ENCODE measurements around the gene MITD1. TPM values are rescaled to one million over a fixed set of nuclear protein-coding genes. Genes with fewer than 3 reads are reported as not detected.

MITD1 gene
- total and polyA plus RNA-seq, 2 of the 13 experiments (the other 11 are each of a cell fraction or from before 2014, with no cell fraction given) = 17.8 to 43.7 TPM

DNA sequence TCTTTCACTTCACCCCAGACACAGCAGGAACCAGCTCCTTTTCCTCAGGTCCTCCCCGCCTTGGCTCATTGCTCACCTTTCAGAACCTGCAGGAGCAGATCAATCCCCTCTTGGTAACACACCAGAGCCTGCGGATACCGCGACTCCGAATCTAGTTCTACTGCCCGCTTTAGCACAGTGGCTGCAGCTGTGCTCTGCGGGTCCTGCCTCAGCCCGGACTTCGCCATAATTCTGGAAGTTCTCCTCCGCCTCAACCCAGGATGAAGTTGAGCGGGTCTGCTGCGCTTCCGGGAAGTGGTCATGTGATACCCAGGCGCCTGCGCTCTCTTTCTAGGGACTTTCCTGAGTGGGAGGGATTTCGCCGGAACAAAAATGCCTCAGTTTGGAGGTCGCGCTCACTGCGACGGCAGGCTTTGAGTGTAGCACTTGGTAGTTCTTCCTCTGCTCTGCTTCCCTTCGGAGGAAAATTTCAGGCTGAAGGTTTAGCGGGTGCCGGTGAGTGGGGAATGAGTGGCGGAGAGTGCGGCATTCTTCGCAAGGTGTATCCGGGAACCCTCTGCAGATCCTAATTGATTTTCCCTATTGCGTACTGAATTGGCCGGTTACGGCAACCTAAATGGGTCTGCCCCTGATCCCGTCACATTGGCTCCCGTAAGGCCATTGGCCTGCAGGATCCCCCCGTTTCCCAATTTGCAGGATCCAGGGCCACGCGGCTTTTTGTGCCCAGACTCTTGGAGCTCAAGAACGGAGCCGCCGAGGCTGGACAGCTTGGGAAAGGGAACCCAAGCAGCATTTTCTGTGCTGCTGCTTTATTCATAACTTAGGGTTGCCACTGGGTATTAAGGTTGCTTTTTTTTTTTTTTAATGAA is at the start of gene MITD1, which contains the start of gene MRPL30 (continued):
- TF ChIP-seq ZFAT (CRISPR knock-in tag; conservative IDR thresholded peaks at IDR 0.05) (no peak), PTBP1 (IDR thresholded peaks at IDR 0.05; ENCODE audit: low read depth, low read length, poor library complexity, severe bottlenecking) (no peak), ZNF652 (CRISPR knock-in tag; IDR thresholded peaks at IDR 0.05; ENCODE audit: borderline replicate concordance, low read depth) (peak; percentile 87), MXD1 (CRISPR knock-in tag; IDR thresholded peaks at IDR 0.05) (peak; percentile 55; the same call in 1 of the 2 replicates), PREB (CRISPR knock-in tag; IDR thresholded peaks at IDR 0.05) (no peak), ZNF451 (CRISPR knock-in tag; IDR thresholded peaks at IDR 0.05) (no peak; the same call in 1 of the 2 replicates), ZNF382 (CRISPR knock-in tag; IDR thresholded peaks at IDR 0.05; ENCODE audit: borderline replicate concordance) (no peak), MED13 (CRISPR knock-in tag; IDR thresholded peaks at IDR 0.05) (no peak), ZNF572 (CRISPR knock-in tag; IDR thresholded peaks at IDR 0.05) (peak; percentile 91; the same call in 1 of the 2 replicates), ZBTB46 (CRISPR knock-in tag; IDR thresholded peaks at IDR 0.05; ENCODE audit: borderline replicate concordance) (no peak), HNRNPL (IDR thresholded peaks at IDR 0.05; ENCODE audit: low read depth, low read length) (0 out of 2 replicates have a peak, but pooled peaks have one; percentile 62), CREBL2 (CRISPR knock-in tag; IDR thresholded peaks at IDR 0.05; ENCODE audit: borderline replicate concordance) (peak; percentile 93; the same call in 1 of the 2 replicates), TAF1 (CRISPR knock-in tag; IDR thresholded peaks at IDR 0.05) (peak; percentile 98), IKZF4 (CRISPR knock-in tag; IDR thresholded peaks at IDR 0.05; ENCODE audit: borderline replicate concordance, low read depth, not compliant biosample characterization) (peak; percentile 57), ZKSCAN8 (CRISPR knock-in tag; IDR thresholded peaks at IDR 0.05; ENCODE audit: borderline replicate concordance) (peak; percentile 92), ZNF441 (CRISPR knock-in tag; IDR thresholded peaks at IDR 0.05; ENCODE audit: borderline replicate concordance) (peak; percentile 80), MEIS2 (CRISPR knock-in tag; IDR thresholded peaks at IDR 0.05) (0 out of 2 replicates have a peak, but pooled peaks have one; percentile 52), ZNF235 (CRISPR knock-in tag; IDR thresholded peaks at IDR 0.05; ENCODE audit: borderline replicate concordance) (no peak), MATR3 (CRISPR knock-in tag; IDR thresholded peaks at IDR 0.05) (no peak)
- TF ChIP-seq, protein P1, sequence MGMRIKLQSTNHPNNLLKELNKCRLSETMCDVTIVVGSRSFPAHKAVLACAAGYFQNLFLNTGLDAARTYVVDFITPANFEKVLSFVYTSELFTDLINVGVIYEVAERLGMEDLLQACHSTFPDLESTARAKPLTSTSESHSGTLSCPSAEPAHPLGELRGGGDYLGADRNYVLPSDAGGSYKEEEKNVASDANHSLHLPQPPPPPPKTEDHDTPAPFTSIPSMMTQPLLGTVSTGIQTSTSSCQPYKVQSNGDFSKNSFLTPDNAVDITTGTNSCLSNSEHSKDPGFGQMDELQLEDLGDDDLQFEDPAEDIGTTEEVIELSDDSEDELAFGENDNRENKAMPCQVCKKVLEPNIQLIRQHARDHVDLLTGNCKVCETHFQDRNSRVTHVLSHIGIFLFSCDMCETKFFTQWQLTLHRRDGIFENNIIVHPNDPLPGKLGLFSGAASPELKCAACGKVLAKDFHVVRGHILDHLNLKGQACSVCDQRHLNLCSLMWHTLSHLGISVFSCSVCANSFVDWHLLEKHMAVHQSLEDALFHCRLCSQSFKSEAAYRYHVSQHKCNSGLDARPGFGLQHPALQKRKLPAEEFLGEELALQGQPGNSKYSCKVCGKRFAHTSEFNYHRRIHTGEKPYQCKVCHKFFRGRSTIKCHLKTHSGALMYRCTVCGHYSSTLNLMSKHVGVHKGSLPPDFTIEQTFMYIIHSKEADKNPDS (CRISPR knock-in tag; IDR thresholded peaks at IDR 0.05) = no peak
- TF ChIP-seq, protein P2, sequence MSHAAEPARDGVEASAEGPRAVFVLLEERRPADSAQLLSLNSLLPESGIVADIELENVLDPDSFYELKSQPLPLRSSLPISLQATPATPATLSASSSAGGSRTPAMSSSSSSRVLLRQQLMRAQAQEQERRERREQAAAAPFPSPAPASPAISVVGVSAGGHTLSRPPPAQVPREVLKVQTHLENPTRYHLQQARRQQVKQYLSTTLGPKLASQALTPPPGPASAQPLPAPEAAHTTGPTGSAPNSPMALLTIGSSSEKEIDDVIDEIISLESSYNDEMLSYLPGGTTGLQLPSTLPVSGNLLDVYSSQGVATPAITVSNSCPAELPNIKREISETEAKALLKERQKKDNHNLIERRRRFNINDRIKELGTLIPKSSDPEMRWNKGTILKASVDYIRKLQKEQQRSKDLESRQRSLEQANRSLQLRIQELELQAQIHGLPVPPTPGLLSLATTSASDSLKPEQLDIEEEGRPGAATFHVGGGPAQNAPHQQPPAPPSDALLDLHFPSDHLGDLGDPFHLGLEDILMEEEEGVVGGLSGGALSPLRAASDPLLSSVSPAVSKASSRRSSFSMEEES (CRISPR knock-in tag; IDR thresholded peaks at IDR 0.05) = peak; percentile 98

Data from HepG2 (cell line).